Mucosa of descending colon (tissue), 3 donors: ENCODE measurements around the gene RBM22. TPM values are rescaled to one million over a fixed set of nuclear protein-coding genes. Genes with fewer than 3 reads are reported as not detected.

Experiments used
- ATAC-seq: fragments of 200-7000 bp; cut with Tn5 transposase; one replicate; pipeline ENCODE4 v1.9.1; 2020; ENCODE audit warnings: mild to moderate bottlenecking, moderate library complexity
- DNase-seq, 3 donors: peaks; one replicate each; pipeline ENCODE4 v3.0.0-alpha.2; 2020
- H3K36me3 ChIP-seq: fragments of 200-600 bp; one replicate; pipeline ENCODE4 v1.8.0; 2021; ENCODE audit warnings: low read depth, mild to moderate bottlenecking
- H3K4me1 ChIP-seq: fragments of 200-600 bp; one replicate; pipeline ENCODE4 v1.8.0; 2021; ENCODE audit warnings: low read depth, mild to moderate bottlenecking
- H3K4me3 ChIP-seq: fragments of 200-600 bp; one replicate; pipeline ENCODE4 v1.8.0; 2021; ENCODE audit warnings: mild to moderate bottlenecking
- H3K9me3 ChIP-seq: fragments of 200-600 bp; one replicate; pipeline ENCODE4 v1.8.0; 2021; ENCODE audit warnings: mild to moderate bottlenecking
- intact Hi-C, 2 donors: fragments of 100-400 bp; cut with DNase I in 1 of 2; cut with micrococcal nuclease in 1 of 2; formaldehyde crosslinking; loops; one replicate each; pipeline versions ENCODE4 v1.11.0 to v1.11.1; 2022; cut with DNase I, micrococcal nuclease
- total RNA-seq, 3 donors: library from RNA; stranded (reverse); fragmentation: NEBNext Ultra II Directional in 2 of 3; extraction: Animal tissue kit (Norgen Biotek cat#: 25700) in 2 of 3; gene quantifications; one replicate each; pipeline versions ENCODE4 v1.2.1 to v1.2.4, GENCODE V29; 2021 to 2023
- TF ChIP-seq, protein P1 (sequence below): fragments of 200-600 bp; IDR thresholded peaks from one replicate; pipeline ENCODE4 v1.8.0; 2022; ENCODE audit warnings: antibody characterized with exemption, mild to moderate bottlenecking
- donor health status: DM: no; HTN: no; CAD: no; lungs with moderate emphysema.
- donor health status: DM: no; HTN: no; CAD: no.
- donor health status: DM: no; HTN: yes; CAD: no.

The RBM22 gene
- total RNA-seq, 3 donors from 2014 or later, result 41.0 to 45.1 (median 44.2) TPM

DNA sequence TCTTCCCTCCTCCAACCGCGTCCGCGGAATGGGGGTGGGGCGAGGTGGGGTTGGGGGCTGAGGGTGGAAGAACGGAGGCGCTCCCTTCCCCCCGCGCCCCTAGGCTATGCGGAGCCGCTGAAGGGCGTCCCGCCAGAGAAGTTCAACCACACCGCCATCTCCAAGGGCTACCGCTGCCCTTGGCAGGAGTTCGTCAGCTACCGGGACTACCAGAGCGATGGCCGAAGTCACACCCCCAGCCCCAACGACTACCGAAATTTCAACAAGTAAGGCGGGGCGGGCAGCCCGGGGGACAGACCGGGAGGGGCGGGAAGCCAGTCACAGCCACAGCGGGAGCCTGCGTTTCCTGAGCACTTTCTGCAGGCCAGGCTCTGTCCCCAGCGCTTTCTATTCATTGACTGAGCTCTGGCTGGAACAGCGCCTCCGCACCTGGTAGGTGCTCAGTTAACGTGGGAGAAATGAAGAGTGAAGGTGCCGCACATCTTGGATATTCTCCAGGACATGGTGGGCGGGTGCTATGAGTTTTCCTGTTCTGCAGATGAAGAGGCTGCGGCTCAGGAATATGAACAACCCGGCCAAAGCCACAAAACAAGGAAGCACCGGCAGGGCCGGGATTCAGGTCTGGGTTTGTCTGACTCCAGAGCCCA, 28.5 kb downstream of the RBM22 start:
- TF ChIP-seq, protein P1, sequence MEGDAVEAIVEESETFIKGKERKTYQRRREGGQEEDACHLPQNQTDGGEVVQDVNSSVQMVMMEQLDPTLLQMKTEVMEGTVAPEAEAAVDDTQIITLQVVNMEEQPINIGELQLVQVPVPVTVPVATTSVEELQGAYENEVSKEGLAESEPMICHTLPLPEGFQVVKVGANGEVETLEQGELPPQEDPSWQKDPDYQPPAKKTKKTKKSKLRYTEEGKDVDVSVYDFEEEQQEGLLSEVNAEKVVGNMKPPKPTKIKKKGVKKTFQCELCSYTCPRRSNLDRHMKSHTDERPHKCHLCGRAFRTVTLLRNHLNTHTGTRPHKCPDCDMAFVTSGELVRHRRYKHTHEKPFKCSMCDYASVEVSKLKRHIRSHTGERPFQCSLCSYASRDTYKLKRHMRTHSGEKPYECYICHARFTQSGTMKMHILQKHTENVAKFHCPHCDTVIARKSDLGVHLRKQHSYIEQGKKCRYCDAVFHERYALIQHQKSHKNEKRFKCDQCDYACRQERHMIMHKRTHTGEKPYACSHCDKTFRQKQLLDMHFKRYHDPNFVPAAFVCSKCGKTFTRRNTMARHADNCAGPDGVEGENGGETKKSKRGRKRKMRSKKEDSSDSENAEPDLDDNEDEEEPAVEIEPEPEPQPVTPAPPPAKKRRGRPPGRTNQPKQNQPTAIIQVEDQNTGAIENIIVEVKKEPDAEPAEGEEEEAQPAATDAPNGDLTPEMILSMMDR, result no peak
- ATAC-seq (peak; percentile 77), DNase-seq (peak; percentile 40 to 60 (median 57))
- intact Hi-C loops, result no loop called here
- Histone ChIP-seq H3K9me3 (no peaks in the 10 kb centered on the region), H3K4me3 (no peak overlapping the region), H3K4me1 (peaks cover 12% of the 10 kb centered on the region), H3K36me3 (no peaks in the 10 kb centered on the region)

DNA sequence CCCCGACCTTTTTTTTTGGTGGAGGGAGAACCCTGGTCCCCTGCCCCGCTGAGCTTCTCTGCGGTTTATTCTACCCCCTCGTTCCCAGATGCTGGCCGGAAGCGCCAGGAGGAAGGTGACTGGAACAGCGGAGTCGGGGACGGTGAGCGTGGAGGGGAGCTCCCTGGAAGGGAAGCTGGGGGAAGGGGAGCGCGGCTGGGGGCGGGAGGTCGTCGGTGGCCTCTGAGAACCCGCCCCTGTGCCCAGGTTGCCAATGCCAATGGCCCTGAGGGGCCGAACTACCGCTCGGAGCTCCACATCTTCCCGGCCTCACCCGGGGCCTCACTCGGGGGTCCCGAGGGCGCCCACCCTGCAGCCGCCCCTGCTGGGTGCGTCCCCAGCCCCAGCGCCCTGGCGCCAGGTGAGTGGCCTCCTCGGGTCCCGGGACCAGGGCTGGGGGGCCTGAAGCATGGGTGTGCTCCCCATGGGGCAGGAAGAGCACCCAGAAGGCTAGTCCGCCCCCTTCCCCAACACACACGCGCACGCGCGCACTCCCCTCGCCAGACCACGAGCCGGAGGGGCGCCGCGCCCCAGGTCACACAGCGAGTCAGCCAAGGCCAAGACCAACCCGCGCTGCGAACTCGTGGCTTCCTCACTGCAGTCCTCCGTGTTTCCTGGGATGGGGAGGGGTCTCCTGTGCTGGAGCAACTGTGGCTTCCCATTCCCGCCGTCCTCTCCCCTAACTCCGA, 29.2 kb downstream of the RBM22 start:
- no peaks in the 10 kb centered on the region for H3K9me3 ChIP-seq
- peak; percentile 17 for ATAC-seq
- intact Hi-C loops, result no loop called here
- peaks cover 12% of the 10 kb centered on the region for H3K4me1 ChIP-seq
- DNase-seq, result no peak
- TF ChIP-seq, protein P1, result no peak
- no peak overlapping the region for H3K4me3 ChIP-seq
- no peaks in the 10 kb centered on the region for H3K36me3 ChIP-seq

DNA sequence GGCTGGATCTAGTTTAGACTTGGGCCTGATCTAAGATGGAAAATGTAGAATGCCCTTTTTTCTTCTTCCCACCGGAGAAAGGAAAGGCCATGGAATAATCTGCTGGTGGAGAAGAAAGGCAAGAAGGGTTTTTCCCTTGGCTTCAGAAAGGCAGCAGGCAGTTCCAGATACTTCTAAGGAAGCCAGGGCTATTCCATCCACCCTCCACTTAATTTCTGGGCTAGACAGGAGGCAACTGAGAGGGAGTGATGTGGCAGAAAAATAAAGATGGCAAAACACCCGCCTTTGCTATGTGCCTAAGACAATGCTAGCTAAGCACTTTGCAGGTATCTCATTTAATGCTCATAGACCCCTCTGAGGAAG, 29.9 kb downstream of the RBM22 start:
- Histone ChIP-seq H3K4me1 (peaks cover 12% of the 10 kb centered on the region), H3K9me3 (no peaks in the 10 kb centered on the region), H3K4me3 (no peak overlapping the region), H3K36me3 (no peaks in the 10 kb centered on the region)
- TF ChIP-seq, protein P1, result no peak
- intact Hi-C loops, result no loop called here
- ATAC-seq (no peak), DNase-seq (no peak)

DNA sequence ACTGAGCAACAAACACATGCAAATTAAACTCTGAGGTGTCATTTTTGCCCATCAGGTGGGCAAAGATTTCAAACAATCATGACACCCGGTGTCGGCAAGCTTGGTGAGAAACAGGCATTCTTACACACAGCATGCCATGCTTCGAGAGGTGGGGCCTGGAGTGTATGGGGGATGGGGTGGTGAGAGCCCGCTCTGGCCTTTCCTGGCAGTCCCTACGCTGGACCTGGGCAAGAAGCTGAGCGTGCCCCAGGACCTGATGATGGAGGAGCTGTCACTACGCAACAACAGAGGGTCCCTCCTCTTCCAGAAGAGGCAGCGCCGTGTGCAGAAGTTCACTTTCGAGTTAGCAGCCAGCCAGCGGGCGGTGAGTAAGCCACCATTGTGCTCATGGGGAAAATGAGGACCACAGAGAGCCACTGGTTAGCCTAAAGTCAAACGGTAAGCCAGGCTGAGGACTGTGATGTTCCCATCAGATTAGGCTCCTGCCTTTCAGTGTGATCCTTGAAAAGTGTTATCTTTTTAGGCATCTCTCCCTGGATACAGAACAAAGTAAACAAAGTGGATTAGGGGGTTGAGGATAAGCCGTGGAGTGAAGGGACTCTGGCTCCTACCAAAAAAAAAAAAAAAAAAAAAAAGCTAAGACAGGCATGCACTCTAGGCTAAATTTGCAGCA, 30.5 kb downstream of the RBM22 start:
- TF ChIP-seq, protein P1, result no peak
- intact Hi-C loops, result no loop called here
- H3K36me3 ChIP-seq, result no peaks in the 10 kb centered on the region
- peaks cover 12% of the 10 kb centered on the region for H3K4me1 ChIP-seq
- H3K9me3 ChIP-seq, result no peaks in the 10 kb centered on the region
- ATAC-seq (no peak), DNase-seq (no peak)
- no peak overlapping the region for H3K4me3 ChIP-seq

DNA sequence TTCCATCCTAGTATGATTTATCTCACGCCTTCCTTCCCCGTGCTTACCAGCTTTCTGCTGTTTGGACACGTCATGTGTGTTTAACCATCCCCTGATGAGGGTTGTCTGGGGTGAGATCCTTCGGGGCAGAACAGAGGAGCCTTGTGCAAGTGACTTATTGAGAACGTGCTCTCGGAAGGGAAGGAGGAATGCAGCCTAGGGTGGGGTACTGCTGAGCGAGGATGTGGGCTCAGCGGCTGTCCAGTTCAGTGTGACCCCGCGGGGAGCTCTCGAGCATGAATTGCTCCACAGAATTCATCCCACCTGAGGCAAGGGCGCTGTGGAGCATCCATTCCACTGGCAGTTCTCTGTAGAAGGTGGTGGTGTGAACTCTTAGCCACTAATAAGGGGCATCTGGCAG, 35.8 kb downstream of the RBM22 start:
- Histone ChIP-seq H3K4me3 (no peak overlapping the region), H3K36me3 (no peaks in the 10 kb centered on the region), H3K4me1 (no peaks in the 10 kb centered on the region), H3K9me3 (no peaks in the 10 kb centered on the region)
- TF ChIP-seq, protein P1, result no peak
- no peak for DNase-seq
- ATAC-seq, result no peak
- intact Hi-C loops, result no loop called here
